ENCODE results near the gene CLDN2.

GRCh38 chrX:106927023-106927422 is 6.8 kb downstream of the CLDN2 start:
- TF ChIP-seq, protein P1, sequence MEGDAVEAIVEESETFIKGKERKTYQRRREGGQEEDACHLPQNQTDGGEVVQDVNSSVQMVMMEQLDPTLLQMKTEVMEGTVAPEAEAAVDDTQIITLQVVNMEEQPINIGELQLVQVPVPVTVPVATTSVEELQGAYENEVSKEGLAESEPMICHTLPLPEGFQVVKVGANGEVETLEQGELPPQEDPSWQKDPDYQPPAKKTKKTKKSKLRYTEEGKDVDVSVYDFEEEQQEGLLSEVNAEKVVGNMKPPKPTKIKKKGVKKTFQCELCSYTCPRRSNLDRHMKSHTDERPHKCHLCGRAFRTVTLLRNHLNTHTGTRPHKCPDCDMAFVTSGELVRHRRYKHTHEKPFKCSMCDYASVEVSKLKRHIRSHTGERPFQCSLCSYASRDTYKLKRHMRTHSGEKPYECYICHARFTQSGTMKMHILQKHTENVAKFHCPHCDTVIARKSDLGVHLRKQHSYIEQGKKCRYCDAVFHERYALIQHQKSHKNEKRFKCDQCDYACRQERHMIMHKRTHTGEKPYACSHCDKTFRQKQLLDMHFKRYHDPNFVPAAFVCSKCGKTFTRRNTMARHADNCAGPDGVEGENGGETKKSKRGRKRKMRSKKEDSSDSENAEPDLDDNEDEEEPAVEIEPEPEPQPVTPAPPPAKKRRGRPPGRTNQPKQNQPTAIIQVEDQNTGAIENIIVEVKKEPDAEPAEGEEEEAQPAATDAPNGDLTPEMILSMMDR (IDR thresholded peaks at IDR 0.05 in 4 of 5, conservative IDR thresholded peaks at IDR 0.05 in 1 of 5), result no peak
- no peak for TF ChIP-seq POLR2A (IDR thresholded peaks at IDR 0.05)

All from gastrocnemius medialis (tissue), 4 donors.